PC-9 (cell line): ENCODE data around the gene ZWILCH. TPM values are rescaled to one million over a fixed set of nuclear protein-coding genes. Genes with fewer than 3 reads are reported as not detected.
"Not testable (repeated sequence)": the region's sequence is repeated elsewhere in the genome, so short reads cannot be mapped to it uniquely, and the experiment has no call there.

ENCODE experiments used
- BruUV-seq: library from RNA; stranded (reverse); fragments of 400-500 nt; replicated peaks from 2 replicates; lab custom pipeline; 2021; lab: Mats Ljungman, UMichigan
- CTCF ChIA-PET: fragments of 300-600 bp; sonication (Branson Sonifier 250); formaldehyde crosslinking; loops from one replicate; lab custom pipeline; 2022; ENCODE audit warnings: antibody characterized with exemption; lab: Charles Lee
- POLR2A ChIA-PET: fragments of 300-600 bp; sonication (Branson Sonifier 250); formaldehyde crosslinking; loops from one replicate; lab custom pipeline; 2022; ENCODE audit warnings: antibody characterized with exemption; ENCODE audit not compliant: unreplicated experiment; lab: Charles Lee
- DNase-seq, 2 experiments: peaks; one replicate each; pipeline versions ENCODE4 v3.0.0 to v3.0.0-alpha.2; 2015 to 2022; ENCODE audit warnings: mixed read lengths in 1 of 2
- H2AFZ ChIP-seq: fragments of 200-600 bp; sonication (generic); 2 replicates; pipeline ENCODE4 v1.8.1; 2017; ENCODE audit warnings: antibody characterized with exemption
- H3F3A ChIP-seq: fragments of 200-600 bp; sonication (generic); 2 replicates; pipeline ENCODE4 v1.8.1; 2017; ENCODE audit warnings: antibody characterized with exemption, mild to moderate bottlenecking, low read depth; ENCODE audit not compliant: insufficient read depth
- H3K27ac ChIP-seq: fragments of 200-600 bp; sonication (generic); 2 replicates; pipeline ENCODE4 v1.6.1; 2016; ENCODE audit warnings: mixed run types
- H3K27me3 ChIP-seq: fragments of 200-600 bp; sonication (generic); 2 replicates; pipeline ENCODE4 v1.6.1; 2016; ENCODE audit warnings: low read depth, mixed run types; ENCODE audit not compliant: insufficient read depth
- H3K36me3 ChIP-seq: fragments of 200-600 bp; sonication (generic); 2 replicates; pipeline ENCODE4 v1.6.1; 2016; ENCODE audit warnings: low read depth, mixed run types
- H3K4me1 ChIP-seq: fragments of 200-600 bp; sonication (generic); replicated peaks from 2 replicates; pipeline ENCODE4 v1.6.1; 2016; ENCODE audit warnings: mixed run types; ENCODE audit not compliant: insufficient read depth
- H3K4me2 ChIP-seq: fragments of 200-600 bp; sonication (generic); 2 replicates; pipeline ENCODE4 v1.6.1; 2017; ENCODE audit warnings: mixed run types
- H3K4me3 ChIP-seq: fragments of 200-600 bp; sonication (generic); 2 replicates; pipeline ENCODE4 v1.6.1; 2016; ENCODE audit warnings: mixed run types
- H3K79me2 ChIP-seq: fragments of 200-600 bp; sonication (generic); 2 replicates; pipeline ENCODE4 v1.6.1; 2017; ENCODE audit warnings: low read depth, mixed run types
- H3K9me2 ChIP-seq: fragments of 200-600 bp; sonication (generic); 2 replicates; pipeline ENCODE4 v1.8.1; 2017; ENCODE audit warnings: mild to moderate bottlenecking; ENCODE audit not compliant: insufficient read depth
- H3K9me3 ChIP-seq: fragments of 200-600 bp; sonication (generic); 2 replicates; pipeline ENCODE4 v1.8.1; 2016; ENCODE audit warnings: low read depth; ENCODE audit not compliant: insufficient read depth
- H4K20me1 ChIP-seq: fragments of 200-600 bp; sonication (generic); 2 replicates; pipeline ENCODE4 v1.8.1; 2017; ENCODE audit not compliant: insufficient read depth
- EZH2 ChIP-seq: fragments of 200-600 bp; sonication (generic); IDR thresholded peaks from 2 replicates; pipeline ENCODE4 v1.8.0; 2017; ENCODE audit warnings: antibody characterized with exemption, low read depth
- intact Hi-C: fragments of 100-400 bp; cut with micrococcal nuclease; formaldehyde crosslinking; loops from one replicate; pipeline ENCODE4 v1.10.0; 2022; ENCODE audit not compliant: unreplicated experiment
- total RNA-seq: library from RNA; stranded (reverse); gene quantifications from 2 replicates; pipeline ENCODE4 v1.2.3, GENCODE V29; 2021
- TF ChIP-seq, protein P1 (sequence below): fragments of 200-600 bp; sonication (generic); conservative IDR thresholded peaks from 2 replicates; pipeline ENCODE4 v1.6.1; 2017; ENCODE audit warnings: mixed run types, antibody characterized with exemption, mild to moderate bottlenecking, moderate library complexity

Gene ZWILCH
- total RNA-seq, 1 experiment from 2014 or later: 26.3 TPM

- intact Hi-C loops: loop anchor here (5.0 to 10.0 kb wide), 2 partner anchors 41 to 884 kb away; partner anchors contain the start of gene INTS14
- POLR2A ChIA-PET: interaction anchor here (0.5 kb wide), 1 partner anchor 597 kb away, joined by 5 read pairs; no protein-coding TSS in a partner anchor
- Histone ChIP-seq H3K4me3 (no peak overlapping the region), H3F3A (peaks cover 63% of the 10 kb centered on the region), H2AFZ (no peak overlapping the region), H3K4me2 (peak overlapping the region; percentile 90; the same call in 1 of the 2 replicates), H3K79me2 (peaks cover 57% of the 10 kb centered on the region), H4K20me1 (peaks cover 57% of the 10 kb centered on the region), H3K36me3 (peaks cover 44% of the 10 kb centered on the region), H3K27me3 (no peaks in the 10 kb centered on the region), H3K9me3 (no peaks in the 10 kb centered on the region), H3K27ac (peak overlapping the region; percentile 77), H3K4me1 (peaks cover 25% of the 10 kb centered on the region), H3K9me2 (no peaks in the 10 kb centered on the region)
- CTCF ChIA-PET: interaction anchor here (0.6 to 1.6 kb wide), 6 partner anchors 14 to 212 kb away, joined by 3 to 13 read pairs (median 3); partner anchors contain the start of gene MAP2K1
- TF ChIP-seq EZH2: no peak
- TF ChIP-seq, protein P1, sequence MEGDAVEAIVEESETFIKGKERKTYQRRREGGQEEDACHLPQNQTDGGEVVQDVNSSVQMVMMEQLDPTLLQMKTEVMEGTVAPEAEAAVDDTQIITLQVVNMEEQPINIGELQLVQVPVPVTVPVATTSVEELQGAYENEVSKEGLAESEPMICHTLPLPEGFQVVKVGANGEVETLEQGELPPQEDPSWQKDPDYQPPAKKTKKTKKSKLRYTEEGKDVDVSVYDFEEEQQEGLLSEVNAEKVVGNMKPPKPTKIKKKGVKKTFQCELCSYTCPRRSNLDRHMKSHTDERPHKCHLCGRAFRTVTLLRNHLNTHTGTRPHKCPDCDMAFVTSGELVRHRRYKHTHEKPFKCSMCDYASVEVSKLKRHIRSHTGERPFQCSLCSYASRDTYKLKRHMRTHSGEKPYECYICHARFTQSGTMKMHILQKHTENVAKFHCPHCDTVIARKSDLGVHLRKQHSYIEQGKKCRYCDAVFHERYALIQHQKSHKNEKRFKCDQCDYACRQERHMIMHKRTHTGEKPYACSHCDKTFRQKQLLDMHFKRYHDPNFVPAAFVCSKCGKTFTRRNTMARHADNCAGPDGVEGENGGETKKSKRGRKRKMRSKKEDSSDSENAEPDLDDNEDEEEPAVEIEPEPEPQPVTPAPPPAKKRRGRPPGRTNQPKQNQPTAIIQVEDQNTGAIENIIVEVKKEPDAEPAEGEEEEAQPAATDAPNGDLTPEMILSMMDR: peak; percentile 55
- BruUV-seq: no TSS peak
- DNase-seq: no peak
Measured at GRCh38 chr15:66498501-66499386, 6.4 kb upstream of the ZWILCH start.

- POLR2A ChIA-PET, DNase-seq, H3K9me3 ChIP-seq, H3K9me2 ChIP-seq, H3K4me2 ChIP-seq, H3K27me3 ChIP-seq, H3K4me3 ChIP-seq, H2AFZ ChIP-seq, BruUV-seq: not testable (repeated sequence)
- peaks cover 48% of the 10 kb centered on the region for H3K36me3 ChIP-seq
- H3F3A ChIP-seq: peaks cover 72% of the 10 kb centered on the region
- peaks cover 25% of the 10 kb centered on the region for H3K4me1 ChIP-seq
- H3K27ac ChIP-seq: 0 out of 2 replicates have a peak overlapping the region, but pooled peaks have one; percentile 14
- intact Hi-C loops: loop anchor here (10.0 kb wide), 1 partner anchor 596 kb away; no protein-coding TSS in a partner anchor
- H3K79me2 ChIP-seq: peaks cover 66% of the 10 kb centered on the region
- CTCF ChIA-PET: interaction anchor here (0.6 kb wide), 1 partner anchor 342 kb away, joined by 10 read pairs; no protein-coding TSS in a partner anchor
- peaks cover 57% of the 10 kb centered on the region for H4K20me1 ChIP-seq
Measured at GRCh38 chr15:66500346-66500745, 4.8 kb upstream of the ZWILCH start.

- Histone ChIP-seq H4K20me1 (peaks cover 57% of the 10 kb centered on the region), H3K9me2 (no peaks in the 10 kb centered on the region), H3K4me3 (peak overlapping the region; percentile 100; the same call in 1 of the 2 replicates), H3F3A (peaks cover 71% of the 10 kb centered on the region), H3K4me1 (peaks cover 15% of the 10 kb centered on the region), H3K4me2 (peak overlapping the region; percentile 85), H3K79me2 (peaks cover 71% of the 10 kb centered on the region), H3K27me3 (no peaks in the 10 kb centered on the region), H3K9me3 (no peaks in the 10 kb centered on the region), H3K27ac (peak overlapping the region; percentile 91; the same call in 1 of the 2 replicates), H3K36me3 (peaks cover 45% of the 10 kb centered on the region), H2AFZ (no peak overlapping the region)
- CTCF ChIA-PET: no interaction called here
- TF ChIP-seq, protein P1: no peak
- no peak for TF ChIP-seq EZH2
- no peak for DNase-seq
- intact Hi-C loops: loop anchor here (10.0 kb wide), 1 partner anchor 598 kb away; no protein-coding TSS in a partner anchor
- POLR2A ChIA-PET: no interaction called here
- no TSS peak for BruUV-seq
Measured at GRCh38 chr15:66502491-66502890, 2.6 kb upstream of the ZWILCH start.

DNA sequence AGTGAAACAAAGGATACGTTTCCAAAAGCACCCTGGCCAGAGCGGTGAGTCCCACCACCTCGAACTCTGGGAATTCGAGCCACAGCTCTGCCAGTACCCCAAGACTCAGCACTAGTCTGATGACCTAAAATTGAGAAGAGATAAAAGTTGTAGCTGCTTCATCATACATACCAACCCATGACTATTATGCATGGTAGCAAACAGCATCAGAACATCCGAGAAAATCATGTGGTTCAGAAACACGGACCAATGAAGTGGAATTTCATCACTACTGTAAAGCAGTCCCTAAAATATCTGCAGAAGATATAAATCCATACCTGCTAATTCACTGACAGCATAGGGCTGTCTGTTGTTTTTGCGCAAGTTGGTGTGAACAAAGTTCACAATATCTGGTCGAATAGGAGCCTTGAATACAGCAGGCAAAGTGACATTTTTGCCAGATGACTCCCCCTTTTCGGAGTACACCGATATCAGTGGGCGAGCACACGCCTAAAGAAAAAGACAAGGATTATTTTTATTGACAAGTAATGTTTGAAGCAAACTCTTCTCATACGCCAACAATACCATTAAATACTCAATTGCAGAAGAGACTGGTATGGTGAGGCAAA lies 2.0 kb upstream of the ZWILCH start:
- H3K36me3 ChIP-seq: peaks cover 45% of the 10 kb centered on the region
- DNase-seq, H3K27me3 ChIP-seq, H2AFZ ChIP-seq, H3K9me3 ChIP-seq, H3K9me2 ChIP-seq, CTCF ChIA-PET, BruUV-seq: not testable (repeated sequence)
- POLR2A ChIA-PET: interaction anchor here (0.6 kb wide), 2 partner anchors 12 to 594 kb away, joined by 3 to 4 read pairs; no protein-coding TSS in a partner anchor
- H3K4me2 ChIP-seq: peak overlapping the region; percentile 85
- intact Hi-C loops: loop anchor here (10.0 kb wide), 1 partner anchor 598 kb away; no protein-coding TSS in a partner anchor
- peak overlapping the region; percentile 91 for H3K27ac ChIP-seq
- peak overlapping the region; percentile 100 for H3K4me3 ChIP-seq
- H3K4me1 ChIP-seq: peaks cover 15% of the 10 kb centered on the region
- peaks cover 56% of the 10 kb centered on the region for H4K20me1 ChIP-seq
- H3F3A ChIP-seq: peaks cover 68% of the 10 kb centered on the region
- peaks cover 71% of the 10 kb centered on the region for H3K79me2 ChIP-seq
